ENCODE measurements around the gene DDAH1. TPM values are rescaled to one million over a fixed set of nuclear protein-coding genes. Genes with fewer than 3 reads are reported as not detected.
"Not testable (repeated sequence)": the region's sequence is repeated elsewhere in the genome, so short reads cannot be mapped to it uniquely, and the experiment has no call there.

DDAH1 gene
- total RNA-seq, 1 donor from 2014 or later = 45.7 TPM

DNA sequence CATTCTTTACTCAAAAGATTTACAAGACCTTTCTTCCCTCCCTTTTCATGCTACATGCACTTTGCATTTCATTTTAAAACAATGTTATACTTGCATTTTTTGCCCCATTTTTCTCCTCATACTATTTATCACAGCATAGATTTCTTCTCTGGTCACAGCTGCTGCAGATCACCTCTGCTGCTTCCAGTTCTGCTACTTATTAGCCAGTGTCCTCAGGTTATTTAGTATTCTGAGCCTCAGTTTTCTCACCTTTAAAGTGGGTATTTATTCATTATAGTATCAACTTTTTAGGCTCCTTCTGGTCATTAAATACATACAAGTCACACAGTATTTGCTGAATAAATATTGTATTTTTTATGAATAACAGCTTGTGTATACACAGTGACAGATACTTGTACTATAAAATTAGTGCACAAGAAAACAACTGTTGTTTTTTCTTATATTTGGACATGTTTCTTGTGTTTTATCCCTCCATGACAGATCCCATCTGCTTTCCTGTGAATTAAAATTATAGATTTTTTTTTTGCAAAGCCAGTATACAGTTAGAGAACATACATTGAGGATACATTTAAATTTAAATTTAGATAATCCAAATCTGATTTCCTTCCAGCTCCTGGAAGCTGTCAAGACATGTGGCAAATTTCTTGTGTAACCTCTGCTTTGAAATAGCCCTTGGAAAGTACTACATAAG is 103.2 kb downstream of the DDAH1 start:
- DNase-seq (ENCODE audit: low read depth, low spot score) = no peak

DNA sequence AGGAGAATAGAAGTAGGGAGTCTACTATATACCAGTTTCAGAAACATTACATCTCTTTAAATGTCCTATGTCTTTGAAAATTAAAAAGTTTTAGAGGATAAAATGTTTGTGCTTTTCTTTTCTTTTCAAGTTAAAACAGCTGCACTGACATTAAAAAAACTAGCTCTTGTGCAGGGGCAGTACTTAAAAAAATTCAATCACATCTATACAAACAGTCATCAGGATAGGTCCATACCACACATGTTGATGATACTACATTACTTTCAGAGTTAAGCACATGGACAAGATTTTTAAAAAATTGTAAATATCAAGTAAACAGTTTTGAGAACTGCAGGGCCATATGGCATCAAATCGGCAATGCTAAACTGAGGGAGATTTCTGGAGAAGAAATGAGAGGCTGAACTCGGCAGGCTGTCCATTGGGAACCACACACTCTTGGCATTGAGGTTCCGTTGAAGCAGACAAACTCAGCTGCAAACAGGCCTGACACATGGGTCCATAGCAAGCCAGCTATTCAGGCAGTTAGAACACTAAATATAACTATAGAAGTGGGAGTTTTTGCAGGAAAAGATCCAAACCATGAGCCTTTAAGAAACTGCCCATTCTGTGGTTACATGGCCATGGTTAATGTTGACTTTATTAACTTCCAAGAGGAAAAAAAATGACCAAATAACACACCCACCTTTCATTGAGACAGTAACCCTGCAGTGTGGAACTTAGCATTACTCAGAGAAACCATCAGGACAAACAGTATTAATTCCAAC is 104.0 kb downstream of the DDAH1 start:
- DNase-seq (ENCODE audit: low read depth, low spot score) = no peak

DNA sequence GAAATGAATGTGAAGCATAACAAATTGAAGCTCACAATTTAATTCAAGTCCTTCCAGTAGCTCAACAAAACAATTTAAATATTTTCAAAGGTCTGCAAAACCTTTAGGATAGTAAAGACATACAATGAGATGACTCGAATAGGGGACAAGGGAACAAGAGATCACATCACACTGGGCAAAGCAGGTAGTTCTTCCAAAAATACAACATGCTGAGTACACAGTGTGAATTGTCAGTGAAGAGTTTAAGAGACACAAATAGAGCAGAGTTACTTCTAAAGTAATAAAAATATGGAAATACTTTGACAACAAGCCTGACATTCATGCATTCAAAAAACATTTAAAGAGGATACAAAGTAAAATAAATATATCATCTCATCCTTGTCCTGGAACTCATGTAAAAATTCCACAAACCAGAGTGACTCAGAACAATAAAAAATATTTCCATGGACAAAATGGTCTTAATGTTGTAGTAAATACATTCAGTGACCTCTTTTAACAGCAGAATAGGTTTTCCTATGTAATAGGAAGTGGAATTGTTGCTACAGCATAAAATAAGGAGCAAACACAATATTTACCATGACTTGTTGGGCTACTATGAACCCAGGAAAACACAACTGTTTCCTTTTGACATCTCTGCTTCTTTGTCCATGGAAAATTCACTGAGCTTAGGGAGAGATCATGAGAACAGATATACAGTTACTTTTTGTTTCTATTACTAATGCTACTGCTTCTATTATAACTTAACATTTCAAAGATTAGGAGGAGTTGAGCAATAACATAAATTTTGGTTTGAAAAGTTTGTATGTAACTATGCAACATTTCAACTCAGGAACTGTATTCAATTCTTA is 104.9 kb downstream of the DDAH1 start:
- peak; percentile 65 for DNase-seq (ENCODE audit: low read depth, low spot score)

DNA sequence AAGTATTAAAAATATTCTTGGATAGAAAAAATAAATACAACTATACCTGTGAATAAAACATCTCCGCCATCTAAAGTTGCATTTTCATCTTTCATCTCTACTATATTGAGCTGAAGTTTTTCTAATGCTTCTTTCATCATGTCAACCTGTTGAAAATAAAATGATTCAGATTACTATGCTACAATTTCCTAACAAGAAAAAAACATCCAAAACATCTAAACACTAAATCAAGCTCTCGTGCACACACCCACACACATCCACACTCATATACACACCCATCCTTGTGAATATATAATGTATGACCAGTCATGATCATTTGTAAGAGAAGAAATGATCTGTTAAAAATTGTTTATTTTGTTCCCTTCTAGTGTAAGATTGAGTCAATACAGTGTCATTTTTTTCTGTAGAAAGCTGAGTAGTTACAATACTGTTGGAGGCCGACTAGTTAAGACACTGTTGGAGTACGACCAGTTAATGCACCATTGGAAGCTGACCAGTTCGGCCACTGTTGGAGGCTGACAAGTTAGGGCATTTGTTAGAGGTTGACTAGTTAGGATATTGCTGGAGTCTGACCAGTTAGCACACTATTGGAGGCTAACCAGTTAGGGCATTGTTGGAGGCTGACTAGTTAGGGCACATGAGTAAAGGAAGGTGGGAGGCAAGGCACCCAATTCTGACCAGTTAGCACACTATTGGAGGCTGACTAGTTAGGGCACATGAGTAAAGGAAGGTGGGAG is 106.1 kb downstream of the DDAH1 start:
- no peak for DNase-seq (ENCODE audit: low read depth, low spot score)

DNA sequence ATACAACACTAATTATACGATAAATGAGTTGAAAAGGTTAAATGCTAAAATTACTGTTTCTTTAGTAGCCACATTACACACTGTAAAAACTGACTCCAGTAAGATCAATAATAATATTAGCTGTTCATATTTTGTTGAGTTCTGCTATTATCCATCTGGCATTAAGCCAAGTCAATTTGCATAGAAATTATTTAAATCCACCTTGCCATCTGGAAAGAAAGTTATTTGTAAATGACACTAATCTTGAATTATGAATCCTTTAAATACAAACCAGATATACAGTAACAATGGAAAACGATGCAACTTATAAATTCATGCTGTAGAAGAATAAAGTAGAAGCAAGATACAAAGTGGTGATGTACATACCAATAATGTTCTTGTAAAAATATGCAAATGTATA is 107.1 kb downstream of the DDAH1 start:
- DNase-seq (ENCODE audit: low read depth, low spot score) = no peak

DNA sequence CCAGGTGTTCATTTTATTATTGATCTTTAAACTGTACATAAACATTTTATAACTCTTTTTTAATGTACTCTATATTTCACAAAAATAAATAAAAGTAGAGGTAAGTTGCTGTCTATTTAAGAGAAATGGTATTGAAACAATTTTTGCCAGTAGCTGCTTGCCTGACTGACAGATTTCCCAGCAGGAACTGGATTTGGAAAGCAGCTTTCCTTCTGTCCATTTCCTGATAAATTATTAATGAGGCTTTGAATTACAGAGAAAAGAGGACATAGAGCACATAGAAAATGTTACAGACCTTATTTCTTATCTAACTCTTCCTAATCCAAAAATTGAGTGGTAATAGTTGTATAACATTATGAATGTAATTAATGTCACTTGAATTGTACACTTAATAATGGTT is 108.8 kb downstream of the DDAH1 start:
- DNase-seq (ENCODE audit: low read depth, low spot score) = no peak

DNA sequence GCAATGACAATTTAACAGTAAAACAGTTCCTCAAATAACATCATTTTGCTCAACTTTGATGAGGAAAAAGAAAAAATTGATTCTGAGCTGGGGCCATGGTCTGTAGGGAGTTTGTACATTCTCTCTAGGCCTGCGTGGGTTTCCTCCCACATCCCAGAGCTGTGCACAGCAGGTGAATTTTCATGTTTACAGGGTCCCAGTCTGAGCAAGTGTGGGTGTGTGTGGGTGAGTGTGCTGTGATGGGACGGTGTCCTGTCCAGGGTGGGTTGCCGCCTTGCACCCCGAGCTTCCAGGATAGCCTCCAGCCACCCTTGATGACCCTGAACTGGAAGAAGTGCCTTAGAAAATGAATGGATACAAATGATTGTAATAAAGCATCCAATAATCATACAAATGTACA is 112.9 kb downstream of the DDAH1 start:
- no peak for DNase-seq (ENCODE audit: low read depth, low spot score)

DNA sequence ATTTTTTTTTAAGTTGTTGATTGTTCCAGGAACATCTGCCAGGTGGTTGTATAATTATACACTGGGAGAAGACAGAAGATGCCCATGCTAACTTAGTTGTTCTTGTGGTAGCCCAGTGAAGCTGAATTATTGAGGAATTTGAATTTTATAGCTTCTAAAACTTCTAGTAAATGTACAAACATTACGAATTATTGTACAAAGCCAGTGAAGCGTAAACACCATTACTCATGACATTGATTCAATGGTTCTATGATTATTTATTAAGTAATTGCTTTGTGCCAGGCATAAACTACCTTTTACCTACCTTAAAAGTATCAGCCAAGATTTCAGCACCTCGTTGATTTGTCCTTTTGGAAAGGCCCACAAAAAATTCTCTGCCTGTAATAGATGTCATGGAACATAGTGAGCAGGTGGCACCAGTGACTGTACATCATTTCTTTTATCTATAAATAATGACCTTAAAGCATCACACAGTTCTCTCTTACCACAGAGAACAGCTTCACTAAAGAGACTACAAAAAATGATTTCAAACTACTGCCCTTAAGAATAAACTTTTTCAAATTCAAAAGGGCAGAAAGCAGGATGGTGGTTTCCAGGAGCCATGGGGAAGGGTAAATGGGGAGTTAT is 113.6 kb downstream of the DDAH1 start:
- DNase-seq (ENCODE audit: low read depth, low spot score) = no peak

DNA sequence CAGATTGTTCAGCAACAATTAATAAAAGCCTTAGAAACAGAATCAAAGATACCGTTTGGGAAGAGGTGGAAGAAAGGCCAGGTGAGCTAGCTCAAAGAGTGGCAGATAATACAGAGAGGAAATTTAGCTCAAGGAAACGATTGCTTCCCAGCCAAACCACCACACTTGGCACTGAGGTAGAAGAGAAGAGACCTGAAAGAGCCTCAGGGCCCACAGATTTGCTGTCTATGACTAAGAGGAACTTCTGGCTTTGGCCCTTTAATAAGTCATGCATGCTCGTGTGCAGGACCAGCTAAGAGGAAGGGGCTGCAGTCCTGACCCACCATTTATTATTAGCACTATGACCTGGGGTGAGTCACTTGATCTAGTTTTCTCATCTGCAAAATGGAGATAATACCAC is 115.7 kb downstream of the DDAH1 start:
- no peak for DNase-seq (ENCODE audit: low read depth, low spot score)

DNA sequence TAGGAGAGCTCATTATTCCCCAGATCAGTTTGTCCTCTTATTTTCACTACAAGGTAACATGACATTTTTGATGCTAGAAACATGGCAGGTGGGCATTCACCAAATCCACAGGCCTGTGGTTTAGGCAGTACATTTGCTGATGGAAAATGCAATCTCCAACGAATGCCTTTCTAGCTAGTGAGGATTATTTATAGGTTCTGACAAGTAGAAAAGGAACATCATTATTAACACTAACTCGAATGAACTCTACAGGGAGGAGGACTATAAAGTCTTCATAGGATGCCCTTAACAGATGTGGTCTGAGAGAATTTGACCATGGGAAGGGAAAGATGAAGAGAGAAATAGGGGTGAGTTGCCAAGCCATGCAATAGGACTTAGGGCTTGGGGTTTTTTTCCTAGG is 117.1 kb downstream of the DDAH1 start:
- no peak for DNase-seq (ENCODE audit: low read depth, low spot score)

DNA sequence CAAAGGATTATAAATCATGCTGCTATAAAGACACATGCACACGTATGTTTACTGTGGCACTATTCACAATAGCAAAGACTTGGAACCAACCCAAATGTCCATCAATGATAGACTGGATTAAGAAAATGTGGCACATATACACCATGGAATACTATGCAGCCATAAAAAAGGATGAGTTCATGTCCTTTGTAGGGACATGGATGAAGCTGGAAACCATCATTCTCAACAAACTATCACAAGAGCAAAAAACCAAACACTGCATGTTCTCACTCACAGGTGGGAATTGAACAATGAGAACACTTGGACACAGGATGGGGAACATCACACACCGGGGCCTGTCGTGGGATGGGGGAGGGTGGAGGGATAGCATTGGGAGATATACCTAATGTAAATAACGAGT is 117.7 kb downstream of the DDAH1 start:
- DNase-seq (ENCODE audit: low read depth, low spot score) = not testable (repeated sequence)

DNA sequence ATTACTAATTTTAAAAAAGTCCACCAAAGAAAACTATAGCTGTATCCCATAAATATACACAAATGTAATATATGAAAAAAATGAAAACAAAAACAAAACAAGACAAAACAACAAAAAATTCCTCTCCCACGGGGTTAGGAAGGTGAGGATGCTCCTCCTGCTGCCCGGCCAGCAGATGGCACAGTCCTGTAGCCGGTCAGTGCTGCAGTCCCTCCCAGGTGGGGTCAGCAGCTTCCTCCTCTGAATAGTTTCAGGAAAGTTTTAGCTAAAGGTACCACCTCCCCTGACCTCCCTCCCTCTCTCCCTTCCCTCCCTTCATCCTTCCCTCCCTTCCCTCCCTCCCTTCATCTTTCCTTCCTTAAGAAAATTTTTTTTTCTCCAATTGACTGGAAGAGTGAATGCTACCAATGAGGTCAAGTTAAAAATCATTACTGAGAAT is 120.7 kb downstream of the DDAH1 start:
- no peak for DNase-seq (ENCODE audit: low read depth, low spot score)

DNA sequence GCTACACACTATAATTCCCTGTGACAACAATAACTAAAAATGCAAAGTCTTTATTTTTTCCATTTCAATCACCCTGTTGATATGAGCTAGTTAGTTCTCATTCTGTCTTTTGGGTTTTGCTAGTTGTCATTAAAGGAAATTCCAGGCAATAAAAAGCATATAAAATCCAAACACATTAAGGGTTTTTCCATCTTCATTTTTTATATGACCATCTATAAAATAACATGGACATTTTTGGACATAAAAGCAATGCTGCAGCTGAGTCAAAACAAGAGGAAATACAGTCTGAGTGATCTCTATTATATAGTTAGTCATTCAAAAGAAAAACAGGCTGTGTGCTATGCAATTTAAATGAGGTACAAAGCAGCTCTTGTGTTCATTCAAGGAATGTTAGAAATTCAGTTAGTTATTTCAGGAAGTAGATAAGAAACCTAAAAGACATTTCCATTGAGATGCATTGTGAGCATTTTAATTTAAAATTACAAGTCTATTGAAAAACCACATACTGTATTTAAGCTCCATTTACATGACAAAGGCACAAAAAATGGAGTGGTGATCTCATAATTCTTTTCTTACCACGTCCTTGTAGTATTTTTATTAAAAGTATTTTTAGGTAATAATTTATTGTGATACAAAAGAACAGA is 121.2 kb downstream of the DDAH1 start:
- DNase-seq (ENCODE audit: low read depth, low spot score) = no peak

DNA sequence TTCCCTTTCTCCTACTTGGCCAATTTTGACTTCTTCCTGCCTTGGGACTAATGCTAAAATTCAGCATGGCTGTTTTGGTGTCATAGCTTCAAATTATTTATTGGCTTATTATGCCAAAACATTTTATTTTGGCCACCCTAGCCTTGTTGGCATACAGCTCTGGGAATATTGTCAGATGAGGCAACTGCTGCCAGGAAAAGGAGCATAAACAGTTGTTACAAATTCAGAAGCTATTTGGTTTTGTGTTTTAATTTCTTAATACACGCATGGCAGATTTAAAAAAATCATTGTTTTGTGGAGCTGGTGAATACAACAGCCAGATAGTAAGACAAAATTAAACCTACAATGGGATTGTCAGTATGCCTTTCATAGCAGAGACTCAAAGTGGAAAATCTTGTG is 121.7 kb downstream of the DDAH1 start:
- no peak for DNase-seq (ENCODE audit: low read depth, low spot score)

DNA sequence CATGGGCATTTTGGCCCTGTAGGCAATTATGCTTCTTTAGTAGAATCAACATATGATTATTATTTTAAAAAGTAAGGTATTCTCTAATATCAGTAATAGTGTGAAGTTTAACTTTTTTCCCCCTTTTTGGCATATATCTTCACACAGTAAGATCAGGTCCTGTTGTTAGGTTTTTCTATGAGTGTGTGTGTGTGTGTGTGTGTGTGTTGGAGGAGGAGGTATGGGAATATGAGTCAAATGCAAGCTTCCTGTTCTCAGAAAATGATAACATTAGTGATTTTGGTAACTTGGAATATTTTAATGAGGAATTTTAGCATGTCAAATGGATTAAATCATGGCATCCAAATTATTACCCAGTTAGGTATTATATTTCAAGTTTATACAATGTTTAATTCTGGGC is 122.8 kb downstream of the DDAH1 start:
- DNase-seq (ENCODE audit: low read depth, low spot score) = no peak

DNA sequence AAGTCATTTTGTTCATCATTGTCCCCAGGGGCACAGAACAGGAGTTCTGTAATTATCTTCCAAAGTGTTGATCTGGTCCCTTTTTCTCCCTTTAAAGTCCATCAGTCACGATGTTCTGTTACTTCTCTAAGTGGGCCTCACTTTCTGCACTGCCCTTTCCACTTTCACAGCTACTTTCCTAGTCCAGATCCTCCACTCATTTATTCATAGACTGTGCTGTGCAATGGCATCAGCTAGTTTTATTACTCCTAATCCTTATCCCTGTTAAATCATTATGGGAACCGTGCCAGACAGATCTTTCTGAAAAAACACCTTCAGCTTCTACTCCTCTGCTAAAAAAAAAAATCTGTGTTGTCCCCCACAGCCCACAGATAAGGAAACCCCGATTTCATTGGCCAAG is 124.5 kb downstream of the DDAH1 start:
- no peak for DNase-seq (ENCODE audit: low read depth, low spot score)

DNA sequence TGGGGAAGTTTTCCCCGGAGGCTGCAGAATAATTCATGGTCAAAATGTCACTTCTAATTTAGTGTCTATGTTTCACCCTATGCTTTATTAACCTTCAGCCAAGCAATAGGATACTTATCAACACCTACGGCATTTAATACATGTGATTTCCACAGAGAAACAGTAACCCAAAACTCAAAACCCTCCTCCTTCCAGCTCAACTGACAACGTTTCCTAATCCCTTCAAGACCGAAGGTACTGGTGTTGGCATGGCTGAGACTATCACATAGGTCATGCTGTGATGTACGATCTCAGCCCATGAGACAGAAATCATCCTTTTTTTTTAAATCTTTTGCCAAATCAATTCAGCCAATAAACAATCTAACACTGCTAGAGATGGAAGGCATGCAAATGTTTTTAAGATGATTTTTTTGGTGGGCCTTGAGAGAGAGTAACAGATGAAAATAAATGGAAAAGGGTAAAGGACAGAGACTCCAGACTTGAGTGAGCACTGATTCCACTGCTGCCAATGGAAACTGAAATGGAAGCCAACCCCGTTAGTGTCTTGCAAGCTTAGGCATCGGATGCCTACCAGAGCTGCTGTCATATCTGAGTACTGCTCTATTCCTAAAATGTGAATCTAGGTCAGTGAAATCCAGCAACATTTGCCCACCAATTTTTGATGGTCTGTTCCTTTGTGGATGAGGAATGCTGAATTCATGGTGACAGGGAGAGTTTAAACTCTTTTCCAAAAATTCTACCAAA is 125.1 kb downstream of the DDAH1 start:
- DNase-seq (ENCODE audit: low read depth, low spot score) = no peak

DNA sequence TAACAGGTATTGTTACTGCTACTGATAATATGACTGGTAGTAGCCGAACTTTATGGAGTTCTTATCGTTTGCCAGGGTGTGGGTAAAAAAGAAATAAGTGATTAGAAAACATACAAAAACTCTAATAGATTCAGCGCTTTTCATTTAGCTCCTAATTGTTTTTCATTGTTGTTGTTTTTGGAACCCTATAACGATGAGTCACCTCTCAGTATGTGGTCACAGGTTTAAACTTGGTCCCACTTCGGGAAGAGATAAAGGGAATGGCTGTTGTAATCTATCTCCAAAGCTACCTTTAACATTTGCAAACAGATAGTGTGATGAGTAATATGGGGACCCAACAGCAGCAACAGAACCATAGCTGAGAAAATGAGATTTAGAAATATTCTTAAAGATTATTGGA is 125.9 kb downstream of the DDAH1 start:
- no peak for DNase-seq (ENCODE audit: low read depth, low spot score)

DNA sequence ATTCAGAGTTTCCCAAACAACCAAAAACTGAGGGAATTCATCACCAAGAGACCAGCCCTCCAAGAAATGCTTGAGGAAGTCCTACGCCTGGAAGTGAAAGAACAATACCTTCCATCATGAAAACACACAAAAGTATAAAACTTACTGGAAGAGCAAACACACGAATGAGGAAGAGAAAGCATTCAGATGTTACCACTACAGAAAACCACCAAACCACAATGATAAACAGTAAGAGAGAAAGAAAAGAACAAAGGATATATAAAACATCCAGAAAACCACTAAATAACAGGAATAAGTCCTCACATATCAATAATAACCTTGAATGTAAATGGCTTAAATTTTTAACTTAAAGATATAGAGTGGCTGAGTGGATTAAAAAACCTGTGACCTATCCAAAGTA is 130.0 kb downstream of the DDAH1 start:
- no peak for DNase-seq (ENCODE audit: low read depth, low spot score)

DNA sequence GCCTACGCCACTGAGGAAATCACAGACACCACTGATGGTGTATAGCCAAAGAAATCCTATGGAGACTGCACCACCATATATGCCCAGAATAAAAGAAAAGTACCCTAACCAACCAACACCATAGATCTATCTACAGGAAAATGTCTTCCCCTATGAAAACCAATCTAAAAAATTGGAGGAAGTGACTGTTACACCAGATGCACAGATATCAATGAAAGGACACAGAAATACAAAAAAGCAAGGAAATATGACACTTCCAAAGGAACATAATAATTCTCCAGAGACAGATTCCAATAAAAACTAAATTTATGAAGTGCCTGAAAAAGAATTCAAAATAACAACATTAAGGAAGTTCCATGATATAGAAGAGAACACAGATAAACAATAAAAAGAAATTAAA is 131.8 kb downstream of the DDAH1 start:
- no peak for DNase-seq (ENCODE audit: low read depth, low spot score)
